Urinary bladder (tissue), 4 donors: ENCODE results near the gene KANSL1. TPM values are rescaled to one million over a fixed set of nuclear protein-coding genes. Genes with fewer than 3 reads are reported as not detected.
"Not testable (repeated sequence)": the region's sequence is repeated elsewhere in the genome, so short reads cannot be mapped to it uniquely, and the experiment has no call there.

ENCODE experiments used
- DNase-seq: peaks from one replicate; pipeline ENCODE4 v3.0.0-alpha.2; 2015; ENCODE audit errors: extremely low spot score
- H3K27ac ChIP-seq: one replicate; pipeline ENCODE4 v1.5.1; 2013; ENCODE audit warnings: low read depth, mild to moderate bottlenecking, moderate library complexity
- H3K36me3 ChIP-seq: one replicate; pipeline ENCODE4 v1.6.1; 2013; ENCODE audit warnings: mild to moderate bottlenecking, moderate library complexity; ENCODE audit not compliant: insufficient read depth
- H3K4me1 ChIP-seq: one replicate; pipeline ENCODE4 v1.6.1; 2013; ENCODE audit warnings: mild to moderate bottlenecking, moderate library complexity; ENCODE audit not compliant: insufficient read depth
- H3K4me3 ChIP-seq: one replicate; pipeline ENCODE4 v1.5.1; 2013; ENCODE audit warnings: low read depth, low read length
- WGBS: extraction: QIAGEN DNeasy Blood & Tissue Kit; methylation state at CpG from one replicate; pipeline ENCODE4 v1.1.7; 2013; 5-methylcytosine and 5-hydroxymethylcytosine counted together
- polyA plus RNA-seq: library from polyadenylated mRNA; stranded (reverse); fragments of 200-250 nt; gene quantifications from one replicate; pipeline ENCODE4 v1.2.3, GENCODE V29; 2013
- total RNA-seq: library from RNA; depleted of rRNA; stranded (reverse); fragments of >200 nt; gene quantifications from one replicate; pipeline ENCODE4 v1.2.3, GENCODE V29; 2014
- donor health status: healthy with polysubstance abuse.
- donor health status: healthy.

The KANSL1 gene, protein sequence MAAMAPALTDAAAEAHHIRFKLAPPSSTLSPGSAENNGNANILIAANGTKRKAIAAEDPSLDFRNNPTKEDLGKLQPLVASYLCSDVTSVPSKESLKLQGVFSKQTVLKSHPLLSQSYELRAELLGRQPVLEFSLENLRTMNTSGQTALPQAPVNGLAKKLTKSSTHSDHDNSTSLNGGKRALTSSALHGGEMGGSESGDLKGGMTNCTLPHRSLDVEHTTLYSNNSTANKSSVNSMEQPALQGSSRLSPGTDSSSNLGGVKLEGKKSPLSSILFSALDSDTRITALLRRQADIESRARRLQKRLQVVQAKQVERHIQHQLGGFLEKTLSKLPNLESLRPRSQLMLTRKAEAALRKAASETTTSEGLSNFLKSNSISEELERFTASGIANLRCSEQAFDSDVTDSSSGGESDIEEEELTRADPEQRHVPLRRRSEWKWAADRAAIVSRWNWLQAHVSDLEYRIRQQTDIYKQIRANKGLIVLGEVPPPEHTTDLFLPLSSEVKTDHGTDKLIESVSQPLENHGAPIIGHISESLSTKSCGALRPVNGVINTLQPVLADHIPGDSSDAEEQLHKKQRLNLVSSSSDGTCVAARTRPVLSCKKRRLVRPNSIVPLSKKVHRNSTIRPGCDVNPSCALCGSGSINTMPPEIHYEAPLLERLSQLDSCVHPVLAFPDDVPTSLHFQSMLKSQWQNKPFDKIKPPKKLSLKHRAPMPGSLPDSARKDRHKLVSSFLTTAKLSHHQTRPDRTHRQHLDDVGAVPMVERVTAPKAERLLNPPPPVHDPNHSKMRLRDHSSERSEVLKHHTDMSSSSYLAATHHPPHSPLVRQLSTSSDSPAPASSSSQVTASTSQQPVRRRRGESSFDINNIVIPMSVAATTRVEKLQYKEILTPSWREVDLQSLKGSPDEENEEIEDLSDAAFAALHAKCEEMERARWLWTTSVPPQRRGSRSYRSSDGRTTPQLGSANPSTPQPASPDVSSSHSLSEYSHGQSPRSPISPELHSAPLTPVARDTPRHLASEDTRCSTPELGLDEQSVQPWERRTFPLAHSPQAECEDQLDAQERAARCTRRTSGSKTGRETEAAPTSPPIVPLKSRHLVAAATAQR (N-terminal part only)
- total RNA-seq (146 TPM), polyA plus RNA-seq (22.4 TPM)

DNA sequence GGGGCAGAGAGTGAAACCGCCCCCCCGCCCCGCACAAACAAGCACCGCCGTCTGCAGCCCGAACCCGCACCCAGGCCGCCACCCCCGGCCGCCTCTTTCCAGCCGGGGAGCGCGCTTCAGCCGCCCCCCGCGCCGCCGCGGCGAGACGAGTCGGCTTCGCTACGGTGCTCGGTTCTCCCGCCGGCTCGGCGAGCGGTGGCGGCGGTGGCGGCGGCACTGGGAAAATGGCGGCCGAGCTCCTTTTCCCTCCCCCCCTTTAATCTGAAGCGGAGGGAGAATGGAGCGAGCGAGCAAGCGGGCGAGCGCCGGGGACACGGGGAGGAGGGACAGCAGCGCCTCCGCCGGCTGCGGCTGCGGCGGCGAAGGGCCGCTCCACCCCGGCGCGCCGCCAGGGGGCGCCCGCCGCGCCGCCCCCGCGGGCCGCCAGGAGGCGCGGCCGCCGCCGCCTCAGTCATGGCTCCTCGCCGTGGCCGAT, at the start of gene KANSL1:
KANSL1 (minus strand) TSS at position 279 of the 475 bp plus-strand sequence. CDS start 21,286 bp downstream, outside the sequence.
- H3K4me3 ChIP-seq, result peak within 1 kb of the TSS; percentile 89
- H3K4me1 ChIP-seq, result no peaks in the 10 kb centered on the region
- H3K36me3 ChIP-seq, result no peaks in the 10 kb centered on the region
- peak within 1 kb of the TSS; percentile 100 for H3K27ac ChIP-seq
- DNase-seq, result peak; percentile 89
- under 1% methylated on average over 72 of the region's 72 CpGs for whole genome bisulfite sequencing

DNA sequence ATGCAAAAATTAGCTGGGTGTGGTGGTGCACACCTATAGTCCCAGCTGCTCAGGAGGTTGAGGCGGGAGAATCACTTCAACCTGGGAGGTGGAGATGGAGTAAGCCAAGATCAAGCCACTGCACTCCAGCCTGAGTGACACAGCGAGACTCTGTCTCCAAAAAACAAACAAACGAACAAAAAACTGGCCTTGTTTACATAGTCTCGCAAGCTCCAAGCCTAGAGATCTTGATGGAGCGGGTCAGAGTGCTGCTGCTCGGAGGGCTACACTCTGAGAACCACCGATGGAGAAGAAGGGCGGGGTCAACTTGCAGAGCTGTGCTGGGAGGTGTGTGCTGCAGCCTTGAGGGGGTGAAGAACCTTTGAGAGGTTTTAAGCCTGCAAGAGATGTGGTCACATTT, 38.1 kb upstream of the KANSL1 start:
- H3K27ac ChIP-seq, H3K4me3 ChIP-seq, H3K4me1 ChIP-seq, DNase-seq, H3K36me3 ChIP-seq: not testable (repeated sequence)
- 71% methylated on average over 8 of the region's 8 CpGs for WGBS

DNA sequence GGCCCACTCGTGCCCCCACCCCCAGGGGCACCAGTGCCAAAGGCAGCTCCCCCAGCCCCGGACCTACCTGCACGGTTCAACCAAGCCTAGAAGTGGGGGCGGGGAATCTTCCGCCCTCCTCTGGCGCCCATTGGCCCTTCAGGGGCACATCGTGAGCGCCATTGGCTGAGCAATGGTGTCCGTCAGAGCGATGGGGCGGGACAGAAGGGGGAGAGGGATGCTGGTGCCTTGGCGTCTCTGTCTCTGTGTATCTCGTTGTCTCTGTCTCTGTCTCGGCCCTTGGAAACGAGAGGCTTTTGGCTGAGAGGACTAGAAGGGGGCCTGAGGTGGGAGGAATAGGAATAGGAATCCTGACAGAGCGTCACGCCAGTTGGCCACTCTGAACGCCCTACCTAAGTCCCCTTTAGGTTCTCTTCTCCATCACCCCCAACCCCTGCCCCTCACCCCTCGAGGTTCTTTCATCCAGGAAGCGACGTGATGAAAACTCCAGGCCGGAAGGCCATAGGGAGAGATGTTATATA, 32.1 kb upstream of the KANSL1 start:
- H3K27ac ChIP-seq, H3K36me3 ChIP-seq, H3K4me1 ChIP-seq: not testable (repeated sequence)
- peak; percentile 90 for DNase-seq
- peak overlapping the region; percentile 83 for H3K4me3 ChIP-seq
- WGBS, result under 1% methylated on average over 18 of the region's 22 CpGs

DNA sequence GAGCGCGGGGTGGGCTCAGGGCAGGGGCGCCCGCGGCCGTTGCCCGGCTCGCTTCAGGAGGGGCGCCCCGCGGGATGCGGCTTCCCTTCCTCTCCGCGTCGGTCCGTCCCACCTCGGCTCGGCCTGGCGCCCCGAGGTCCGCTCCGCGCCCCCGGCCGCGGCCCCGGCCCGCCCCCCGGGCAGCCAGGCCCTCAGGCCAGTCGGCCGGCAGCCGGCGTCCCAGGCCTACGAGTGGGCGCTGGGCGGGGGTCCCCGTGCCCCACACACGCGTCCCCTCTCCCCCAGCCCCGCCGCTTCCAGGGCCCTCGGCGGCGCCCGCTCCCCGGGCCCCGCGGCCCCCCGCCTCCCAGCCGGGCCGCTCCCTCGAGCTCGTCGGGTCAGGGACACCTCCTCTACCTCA, 31.6 kb upstream of the KANSL1 start:
- H3K4me3 ChIP-seq, result peak overlapping the region; percentile 83
- H3K36me3 ChIP-seq, H3K4me1 ChIP-seq, DNase-seq, H3K27ac ChIP-seq: not testable (repeated sequence)
- WGBS, result under 1% methylated on average over 50 of the region's 54 CpGs

DNA sequence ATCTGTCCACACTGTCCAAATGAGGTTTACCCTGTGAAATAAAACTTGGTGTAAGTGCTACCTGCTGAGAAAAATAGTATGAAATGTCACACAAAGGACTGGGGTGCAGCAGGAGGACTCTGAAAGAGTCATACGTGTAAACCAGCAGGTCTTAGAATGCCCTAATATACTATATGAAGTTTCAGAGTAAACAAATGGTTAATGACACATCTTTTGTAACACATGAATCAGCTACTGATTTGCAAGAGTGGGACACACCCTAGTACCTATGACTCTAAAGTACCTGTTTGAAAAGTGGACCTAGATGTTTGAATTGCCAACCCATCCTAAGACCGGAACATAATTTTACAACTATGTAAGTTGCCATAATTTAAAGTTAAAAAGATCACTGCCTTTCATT, 29.8 kb upstream of the KANSL1 start:
- H3K36me3 ChIP-seq, H3K27ac ChIP-seq, DNase-seq, H3K4me1 ChIP-seq, H3K4me3 ChIP-seq: not testable (repeated sequence)
- no CpG with 5 or more reads among the region's 2 CpGs for WGBS

DNA sequence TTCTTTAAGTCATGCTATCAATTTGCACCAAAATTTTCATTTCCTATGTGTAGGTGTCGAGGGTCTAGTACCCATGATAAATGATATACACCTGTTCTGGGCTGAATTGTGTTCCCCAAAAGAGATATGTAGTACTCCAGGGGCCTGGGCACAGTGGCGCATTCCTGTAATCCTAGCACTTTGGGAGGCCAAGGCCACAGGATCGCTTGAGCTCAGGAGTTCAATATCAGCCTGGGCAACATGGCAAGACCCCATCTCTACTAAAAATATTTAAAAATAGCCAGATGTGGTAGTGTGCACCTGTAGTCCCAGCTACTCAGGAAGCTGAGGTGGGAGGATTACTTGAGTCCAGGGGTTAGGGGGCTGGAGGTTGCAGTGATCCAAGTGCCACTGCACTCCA, 23.5 kb upstream of the KANSL1 start:
- DNase-seq, result no peak
- H3K4me1 ChIP-seq, result no peaks in the 10 kb centered on the region
- H3K4me3 ChIP-seq, result no peak overlapping the region
- WGBS, result 97% methylated on average over 3 of the region's 3 CpGs
- H3K36me3 ChIP-seq, result no peaks in the 10 kb centered on the region
- no peak overlapping the region for H3K27ac ChIP-seq

DNA sequence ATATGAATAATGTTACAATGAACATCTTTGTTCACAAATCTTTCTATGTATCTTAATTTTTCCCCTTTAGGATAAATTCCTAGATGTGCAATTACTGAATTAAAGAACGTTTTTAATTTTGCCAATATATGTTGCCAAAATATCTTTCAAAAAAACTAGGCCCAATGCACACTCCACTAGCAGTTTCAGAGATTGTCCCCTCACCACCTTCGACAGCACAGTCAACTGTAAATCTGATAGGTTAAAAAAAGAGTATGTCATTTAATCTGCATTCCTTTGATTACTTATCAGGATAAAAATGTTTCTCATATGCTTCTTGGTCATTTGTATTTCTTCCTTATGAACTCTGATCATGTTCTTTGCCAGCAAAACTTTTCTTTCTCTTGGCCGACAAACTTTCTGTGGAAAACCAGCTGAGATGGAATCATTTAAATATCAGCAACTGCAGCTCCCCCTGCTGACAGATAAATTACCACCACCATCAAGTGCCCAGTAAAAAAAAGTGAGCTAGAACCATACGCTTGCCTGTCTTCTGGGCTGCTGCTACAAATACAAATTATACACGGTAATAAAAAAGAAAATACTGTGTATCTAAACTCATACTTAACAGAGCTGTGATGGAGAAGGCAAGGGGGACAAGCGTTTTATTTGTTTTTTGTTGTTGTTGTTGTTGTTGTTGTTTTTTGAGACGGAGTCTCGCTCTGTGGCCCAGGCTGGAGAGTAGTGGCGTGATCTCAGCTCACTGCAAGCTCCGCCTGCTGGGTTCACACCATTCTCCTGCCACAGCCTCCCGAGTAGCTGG, 19.6 kb upstream of the KANSL1 start:
- no peak overlapping the region for H3K27ac ChIP-seq
- DNase-seq, result no peak
- no peak overlapping the region for H3K4me3 ChIP-seq
- 48% methylated on average over 11 of the region's 11 CpGs for WGBS
- H3K4me1 ChIP-seq, result no peaks in the 10 kb centered on the region
- H3K36me3 ChIP-seq, result no peaks in the 10 kb centered on the region

DNA sequence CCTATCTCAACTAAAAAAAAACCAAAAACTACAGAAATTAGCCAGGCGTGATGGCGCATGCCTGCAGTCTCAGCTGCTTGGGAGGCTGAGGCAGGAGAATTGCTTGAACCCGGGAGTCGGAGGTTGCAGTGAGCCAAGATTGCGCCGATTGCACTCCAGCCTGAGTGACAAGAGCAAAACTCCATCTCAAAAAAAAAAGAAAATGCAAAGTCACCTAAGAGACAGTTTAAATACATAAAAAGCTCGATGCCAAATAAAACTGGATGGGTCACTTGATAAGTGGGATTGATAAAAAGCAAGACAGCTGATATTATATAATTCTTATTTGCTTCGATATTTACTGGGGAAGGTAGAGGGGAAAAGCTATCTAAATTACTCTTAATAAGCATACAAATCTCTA, 15.8 kb upstream of the KANSL1 start:
- Histone ChIP-seq H3K36me3 (peaks cover 3% of the 10 kb centered on the region), H3K4me1 (no peaks in the 10 kb centered on the region), H3K27ac (no peak overlapping the region), H3K4me3 (no peak overlapping the region)
- WGBS, result 92% methylated on average over 8 of the region's 8 CpGs
- no peak for DNase-seq

DNA sequence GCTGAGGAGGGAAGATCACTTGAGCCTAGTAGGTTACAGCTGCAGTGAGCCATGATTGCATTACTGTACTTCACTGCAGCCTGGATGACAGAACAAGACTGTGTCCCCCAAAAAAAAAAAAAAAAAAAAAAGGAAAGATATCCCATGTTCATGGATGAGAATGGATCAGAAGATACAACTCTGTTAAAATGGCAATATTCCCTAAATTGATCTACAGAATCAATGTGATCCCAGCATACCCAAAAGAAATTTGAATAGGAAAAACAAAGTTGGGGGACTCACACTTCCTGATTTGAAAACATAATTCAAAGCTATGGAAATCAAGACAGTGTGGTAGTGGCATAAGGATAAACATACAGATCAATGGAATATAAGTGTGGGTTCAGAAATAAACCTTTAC, 12.7 kb upstream of the KANSL1 start:
- DNase-seq, result no peak
- Histone ChIP-seq H3K4me3 (no peak overlapping the region), H3K36me3 (peaks cover 3% of the 10 kb centered on the region), H3K4me1 (no peaks in the 10 kb centered on the region), H3K27ac (no peak overlapping the region)

DNA sequence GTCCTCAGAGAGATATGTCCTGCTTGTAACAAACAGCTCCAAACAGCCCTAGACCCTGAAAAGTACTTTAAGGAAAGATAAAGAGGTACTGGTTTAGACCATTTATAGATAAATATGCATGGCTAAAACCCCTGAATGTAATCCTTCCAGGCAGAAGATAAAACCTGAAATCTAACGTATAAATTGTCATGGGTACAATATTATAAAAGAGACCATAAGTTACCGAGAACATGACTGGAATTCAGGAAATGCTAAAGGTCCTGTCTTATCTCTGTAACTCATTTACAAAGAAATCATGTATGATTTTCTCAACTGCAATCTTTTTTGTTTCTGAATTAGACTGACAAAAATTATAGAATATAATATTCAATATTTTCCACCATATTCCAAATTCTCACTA, 9.2 kb upstream of the KANSL1 start:
- Histone ChIP-seq H3K4me3 (no peak overlapping the region), H3K4me1 (no peaks in the 10 kb centered on the region), H3K36me3 (peaks cover 3% of the 10 kb centered on the region), H3K27ac (no peak overlapping the region)
- no peak for DNase-seq
- WGBS, result 50% methylated on average over 2 of the region's 2 CpGs

DNA sequence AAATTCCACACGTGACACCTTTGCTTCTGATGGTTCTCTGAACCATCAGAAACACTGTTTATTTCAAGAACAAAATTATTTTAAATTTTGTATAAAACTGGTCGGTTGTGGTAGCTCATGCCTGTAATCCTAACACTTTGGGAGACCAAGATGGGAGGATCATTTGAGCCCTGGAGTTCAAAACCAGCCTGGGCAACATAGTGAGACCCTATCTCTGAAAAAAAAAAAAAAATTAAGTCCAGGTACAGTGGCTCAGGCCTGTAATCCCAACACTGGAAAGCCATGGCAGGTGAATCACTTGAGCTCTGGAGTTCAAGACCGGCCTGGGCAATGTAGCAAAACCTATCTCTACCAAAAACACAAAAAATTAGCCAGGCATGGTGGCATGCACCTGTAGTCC, 8.3 kb upstream of the KANSL1 start:
- 96% methylated on average over 3 of the region's 3 CpGs for WGBS
- H3K4me1 ChIP-seq, result no peaks in the 10 kb centered on the region

DNA sequence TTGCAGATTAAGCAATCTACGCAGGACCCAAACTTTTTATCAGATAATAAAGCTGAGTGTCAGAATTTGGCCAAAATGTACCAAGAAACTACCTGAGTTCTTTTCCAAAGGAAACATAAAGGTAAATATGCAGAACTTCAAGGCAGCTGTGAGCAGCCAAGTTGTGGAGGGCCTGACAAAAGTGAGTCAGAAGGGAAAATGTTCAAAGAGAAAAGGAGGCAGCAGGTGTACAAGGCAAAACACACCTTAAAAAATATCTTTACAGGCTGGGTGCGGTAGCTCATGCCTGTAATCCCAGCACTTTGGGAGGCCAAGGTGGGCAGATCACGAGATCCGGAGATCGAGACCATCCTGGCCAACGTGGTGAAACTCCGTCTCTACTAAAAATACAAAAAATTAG, 7.0 kb upstream of the KANSL1 start:
- H3K27ac ChIP-seq, result no peak overlapping the region
- no peak for DNase-seq
- H3K4me3 ChIP-seq, result no peak overlapping the region
- H3K36me3 ChIP-seq, result peaks cover under 1% of the 10 kb centered on the region
- 94% methylated on average over 7 of the region's 7 CpGs for WGBS
- H3K4me1 ChIP-seq, result no peaks in the 10 kb centered on the region

More for the DNA sequence above, 8.3 kb upstream of the KANSL1 start:
- Histone ChIP-seq H3K4me3 (no peak overlapping the region), H3K27ac (no peak overlapping the region), H3K36me3 (peaks cover 3% of the 10 kb centered on the region)
- no peak for DNase-seq

DNA sequence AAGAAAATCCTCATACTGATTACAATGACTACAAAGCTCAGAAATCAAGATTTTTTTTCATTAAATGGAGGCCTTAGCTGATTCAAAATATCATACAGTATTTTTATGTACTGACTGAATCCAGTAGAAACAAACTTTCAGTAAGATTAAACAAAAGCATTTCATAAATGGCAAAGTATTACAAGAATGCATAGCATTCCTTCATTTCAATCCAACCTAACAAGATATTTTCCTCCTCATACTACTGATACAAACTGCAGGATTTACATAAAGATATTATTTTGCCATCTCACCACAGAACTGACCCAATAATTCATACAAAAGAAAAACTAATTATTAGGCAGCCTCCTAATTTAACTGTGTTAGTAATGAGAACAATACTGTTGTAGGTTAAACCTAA, 6.2 kb upstream of the KANSL1 start:
- Histone ChIP-seq H3K36me3 (no peaks in the 10 kb centered on the region), H3K4me1 (no peaks in the 10 kb centered on the region), H3K4me3 (no peak overlapping the region), H3K27ac (no peak overlapping the region)
- DNase-seq, result no peak
